ENCODE data around the gene CCDC63.

CCDC63 gene

DNA sequence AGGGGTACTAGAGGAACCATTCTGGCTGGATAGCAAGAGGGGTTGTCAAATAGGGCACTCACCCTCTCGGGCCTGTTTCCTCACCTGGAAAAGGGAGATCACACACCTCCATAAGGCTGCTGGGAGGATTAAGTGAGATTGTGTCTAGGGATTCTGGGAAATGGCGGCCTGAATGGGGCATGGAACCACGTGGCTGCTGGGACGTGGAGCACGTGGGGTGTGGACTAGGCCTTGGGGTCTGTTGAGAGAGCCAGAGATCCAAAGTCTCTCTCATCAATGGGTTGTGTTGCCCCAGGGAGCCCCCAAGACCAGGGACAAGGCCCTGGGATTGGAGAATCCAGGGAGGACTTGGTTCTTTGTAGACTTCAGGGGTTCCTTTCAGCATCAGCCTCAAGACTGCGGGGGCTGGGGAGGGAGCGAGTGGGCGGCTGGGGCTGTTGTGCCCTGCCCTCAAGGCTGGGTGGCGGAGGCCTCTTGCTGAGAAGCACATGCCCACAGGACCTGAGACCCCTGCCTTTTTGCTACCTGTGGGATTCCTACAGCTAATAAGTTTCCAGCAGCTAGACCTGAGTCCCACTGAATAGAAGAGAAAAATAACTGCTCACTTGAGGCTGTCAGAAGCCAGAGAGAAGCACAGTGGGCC, 77.0 kb downstream of the CCDC63 start:
- TF ChIP-seq, protein P1, sequence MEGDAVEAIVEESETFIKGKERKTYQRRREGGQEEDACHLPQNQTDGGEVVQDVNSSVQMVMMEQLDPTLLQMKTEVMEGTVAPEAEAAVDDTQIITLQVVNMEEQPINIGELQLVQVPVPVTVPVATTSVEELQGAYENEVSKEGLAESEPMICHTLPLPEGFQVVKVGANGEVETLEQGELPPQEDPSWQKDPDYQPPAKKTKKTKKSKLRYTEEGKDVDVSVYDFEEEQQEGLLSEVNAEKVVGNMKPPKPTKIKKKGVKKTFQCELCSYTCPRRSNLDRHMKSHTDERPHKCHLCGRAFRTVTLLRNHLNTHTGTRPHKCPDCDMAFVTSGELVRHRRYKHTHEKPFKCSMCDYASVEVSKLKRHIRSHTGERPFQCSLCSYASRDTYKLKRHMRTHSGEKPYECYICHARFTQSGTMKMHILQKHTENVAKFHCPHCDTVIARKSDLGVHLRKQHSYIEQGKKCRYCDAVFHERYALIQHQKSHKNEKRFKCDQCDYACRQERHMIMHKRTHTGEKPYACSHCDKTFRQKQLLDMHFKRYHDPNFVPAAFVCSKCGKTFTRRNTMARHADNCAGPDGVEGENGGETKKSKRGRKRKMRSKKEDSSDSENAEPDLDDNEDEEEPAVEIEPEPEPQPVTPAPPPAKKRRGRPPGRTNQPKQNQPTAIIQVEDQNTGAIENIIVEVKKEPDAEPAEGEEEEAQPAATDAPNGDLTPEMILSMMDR (IDR thresholded peaks at IDR 0.05; ENCODE audit: poor library complexity, severe bottlenecking) = no peak
- no peak for DNase-seq (ENCODE audit: low spot score)
- no peaks in the 10 kb centered on the region for H3K27me3 ChIP-seq (ENCODE audit: insufficient read depth, poor library complexity, severe bottlenecking)
- no peak for ATAC-seq (ENCODE audit: low read depth)
- peaks cover 1% of the 10 kb centered on the region for H3K4me1 ChIP-seq (ENCODE audit: insufficient read depth, poor library complexity, severe bottlenecking)
- H3K9me3 ChIP-seq (ENCODE audit: severe bottlenecking) = no peaks in the 10 kb centered on the region
- no peak overlapping the region for H3K4me3 ChIP-seq (ENCODE audit: severe bottlenecking)
- H3K36me3 ChIP-seq (ENCODE audit: low read depth) = no peaks in the 10 kb centered on the region
- no peak overlapping the region for H3K27ac ChIP-seq (ENCODE audit: poor library complexity, severe bottlenecking)

- Histone ChIP-seq H3K27me3 (ENCODE audit: insufficient read depth, poor library complexity, severe bottlenecking) (no peaks in the 10 kb centered on the region), H3K9me3 (ENCODE audit: severe bottlenecking) (no peaks in the 10 kb centered on the region), H3K27ac (ENCODE audit: poor library complexity, severe bottlenecking) (no peak overlapping the region), H3K36me3 (ENCODE audit: low read depth) (no peaks in the 10 kb centered on the region), H3K4me3 (ENCODE audit: severe bottlenecking) (no peak overlapping the region), H3K4me1 (ENCODE audit: insufficient read depth, poor library complexity, severe bottlenecking) (no peaks in the 10 kb centered on the region)
- ATAC-seq (ENCODE audit: low read depth) = no peak
- TF ChIP-seq, protein P1 (IDR thresholded peaks at IDR 0.05; ENCODE audit: poor library complexity, severe bottlenecking) = no peak
- no peak for DNase-seq (ENCODE audit: low spot score)
These were observed 80.8 kb downstream of the CCDC63 start for GRCh38 chr12:110927546-110927945.

GRCh38 chr12:110928700-110929099, 81.9 kb downstream of the CCDC63 start:
- no peak overlapping the region for H3K27ac ChIP-seq (ENCODE audit: poor library complexity, severe bottlenecking)
- no peak for ATAC-seq (ENCODE audit: low read depth)
- H3K27me3 ChIP-seq (ENCODE audit: insufficient read depth, poor library complexity, severe bottlenecking) = no peaks in the 10 kb centered on the region
- no peaks in the 10 kb centered on the region for H3K9me3 ChIP-seq (ENCODE audit: severe bottlenecking)
- DNase-seq (ENCODE audit: low spot score) = no peak
- H3K36me3 ChIP-seq (ENCODE audit: low read depth) = no peaks in the 10 kb centered on the region
- TF ChIP-seq, protein P1 (IDR thresholded peaks at IDR 0.05; ENCODE audit: poor library complexity, severe bottlenecking) = no peak
- peaks cover under 1% of the 10 kb centered on the region for H3K4me1 ChIP-seq (ENCODE audit: insufficient read depth, poor library complexity, severe bottlenecking)
- H3K4me3 ChIP-seq (ENCODE audit: severe bottlenecking) = no peak overlapping the region

- H3K9me3 ChIP-seq (ENCODE audit: severe bottlenecking) = no peaks in the 10 kb centered on the region
- ATAC-seq (ENCODE audit: low read depth) = no peak
- H3K27me3 ChIP-seq (ENCODE audit: insufficient read depth, poor library complexity, severe bottlenecking) = no peaks in the 10 kb centered on the region
- DNase-seq (ENCODE audit: low spot score) = no peak
- no peaks in the 10 kb centered on the region for H3K36me3 ChIP-seq (ENCODE audit: low read depth)
- TF ChIP-seq, protein P1 (IDR thresholded peaks at IDR 0.05; ENCODE audit: poor library complexity, severe bottlenecking) = no peak
- peaks cover 10% of the 10 kb centered on the region for H3K4me1 ChIP-seq (ENCODE audit: insufficient read depth, poor library complexity, severe bottlenecking)
- no peak overlapping the region for H3K27ac ChIP-seq (ENCODE audit: poor library complexity, severe bottlenecking)
- no peak overlapping the region for H3K4me3 ChIP-seq (ENCODE audit: severe bottlenecking)
These were observed 83.0 kb downstream of the CCDC63 start for GRCh38 chr12:110929818-110930217.

All from RWPE2 (cell line).